ENCODE data around the gene ACTR1A.
"Not testable (repeated sequence)": the region's sequence is repeated elsewhere in the genome, so short reads cannot be mapped to it uniquely, and the experiment has no call there.

Gene ACTR1A

DNA sequence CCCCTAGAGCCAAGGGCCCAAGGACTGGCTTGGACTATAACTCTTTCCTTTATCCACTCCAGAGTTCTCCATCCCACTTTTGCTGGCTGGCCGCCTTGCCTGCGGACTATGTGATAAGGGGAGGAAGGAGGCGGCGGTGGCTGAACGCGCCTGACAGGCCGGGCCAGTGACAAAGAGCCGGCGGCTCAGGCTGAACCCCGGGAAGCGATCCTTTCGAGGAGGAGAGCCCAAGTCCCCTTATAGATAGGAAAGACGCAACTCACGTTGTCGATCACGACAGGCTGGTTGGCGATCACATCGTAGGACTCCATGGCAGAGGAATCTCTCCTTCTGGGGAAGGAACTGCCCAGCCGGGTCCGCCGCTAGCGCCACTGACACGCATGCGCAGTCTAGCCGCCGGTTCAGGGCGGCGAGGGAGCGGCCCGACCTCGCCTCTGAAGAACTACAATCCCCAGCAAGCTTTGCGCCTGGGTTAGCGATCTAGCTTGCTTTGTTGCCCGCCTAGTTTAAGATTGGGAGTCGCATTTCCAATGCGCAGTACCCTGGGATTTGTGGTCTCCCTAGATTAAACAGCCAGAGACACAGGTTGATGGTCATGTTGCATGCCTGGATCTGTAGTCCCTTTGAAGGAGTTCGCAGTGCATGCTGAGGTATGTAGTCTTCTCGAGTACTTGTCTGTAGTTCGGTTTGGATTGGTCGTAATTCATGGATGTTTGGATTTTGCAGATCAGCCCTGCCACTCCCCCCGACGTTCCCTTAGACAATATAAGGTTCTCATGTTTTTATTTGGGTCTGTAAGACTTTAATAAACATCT lies at the start of gene ACTR1A:
TSS of gene ACTR1A (minus strand) at position 376 of the 815 bp plus-strand sequence. CDS start at position 311, 65 bp downstream.
- peak; percentile 99 for DNase-seq (ENCODE audit: low read depth)

DNA sequence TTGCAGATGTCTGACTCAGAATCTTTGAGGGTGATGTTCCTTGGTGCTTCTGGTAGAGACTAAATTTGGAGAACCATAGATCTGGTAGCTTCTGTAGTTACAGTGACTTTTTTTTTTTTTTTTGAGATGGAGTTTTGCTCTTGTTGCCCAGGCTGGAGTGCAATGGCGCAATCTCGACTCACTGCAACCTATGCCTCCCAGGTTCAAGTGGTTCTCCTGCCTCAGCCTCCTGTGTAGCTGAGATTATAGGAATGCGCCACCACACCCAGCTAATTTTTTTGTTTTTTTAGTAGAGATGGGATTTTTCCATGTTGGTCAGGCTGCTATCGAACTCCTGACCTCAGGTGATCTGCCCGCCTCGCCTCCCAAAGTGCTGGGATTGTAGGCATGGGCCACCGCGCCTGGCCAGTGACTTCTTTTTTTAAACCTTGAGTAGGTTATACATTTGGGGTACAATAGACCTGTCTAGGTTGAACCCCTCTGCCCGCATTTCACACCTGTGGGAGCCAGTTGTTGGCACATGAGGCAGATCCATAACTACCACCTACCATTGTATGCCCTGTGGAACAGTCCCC lies 48.2 kb upstream of the ACTR1A start:
- DNase-seq (ENCODE audit: low read depth): no peak
- H3K4me3 ChIP-seq (ENCODE audit: low read depth, low read length): no peak overlapping the region

More for the DNA sequence above, at the start of gene ACTR1A:
- H3K4me3 ChIP-seq (ENCODE audit: low read depth, low read length): peak within 1 kb of the TSS; percentile 93

DNA sequence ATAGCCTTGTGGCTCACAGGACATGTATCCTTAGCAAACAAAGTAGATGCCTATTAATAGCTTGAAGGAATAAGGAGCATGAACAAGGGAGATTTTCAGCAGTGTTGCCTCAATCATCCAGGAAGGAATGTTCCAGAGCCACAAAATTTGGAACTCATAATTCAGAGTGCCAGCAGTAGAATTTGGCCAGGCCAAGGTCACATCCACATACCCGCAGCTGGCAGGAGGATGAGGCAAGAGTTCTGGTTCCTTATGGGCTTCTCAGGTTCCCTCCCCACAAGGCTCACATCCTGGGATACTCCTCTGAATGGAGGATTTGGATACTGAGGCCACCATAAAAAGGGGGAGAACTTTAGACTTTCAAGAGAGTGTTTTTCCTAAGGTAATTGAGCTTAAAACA lies 47.0 kb upstream of the ACTR1A start:
- no peak overlapping the region for H3K4me3 ChIP-seq (ENCODE audit: low read depth, low read length)
- no peak for DNase-seq (ENCODE audit: low read depth)

DNA sequence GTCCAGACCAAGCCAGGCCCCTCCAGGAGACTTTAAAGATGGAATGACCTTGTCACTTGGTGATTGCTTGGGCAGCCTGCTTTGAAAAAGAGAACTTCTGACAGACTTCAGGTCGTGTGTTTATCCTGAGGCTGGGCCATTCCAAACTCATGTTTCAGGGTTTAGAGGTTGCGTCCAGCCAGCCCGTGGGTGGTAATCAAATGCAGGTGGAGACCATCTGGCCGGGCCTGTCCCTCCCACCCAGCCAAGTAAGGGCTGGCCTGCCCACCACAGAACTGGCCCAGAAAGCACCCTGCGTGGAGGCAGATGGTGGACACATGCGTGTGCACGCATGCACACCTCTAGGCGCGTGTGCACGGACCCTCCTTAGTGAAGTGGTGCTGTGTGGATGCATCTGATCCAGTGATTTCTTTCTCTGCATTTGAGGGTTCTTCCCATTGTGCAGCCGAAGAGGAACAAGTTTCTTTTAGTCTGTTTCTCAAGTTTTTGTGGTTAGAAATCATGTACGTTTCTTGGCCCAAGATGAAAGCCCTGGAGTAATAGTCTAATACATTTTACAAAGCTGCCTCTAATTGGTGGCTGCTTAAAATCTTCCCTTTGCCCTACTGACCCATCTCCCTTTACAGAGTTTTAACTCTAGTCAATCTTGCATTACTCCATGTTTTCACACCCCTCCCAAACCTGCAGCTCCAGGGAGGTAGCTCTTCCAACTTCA lies 44.3 kb upstream of the ACTR1A start:
- no peak overlapping the region for H3K4me3 ChIP-seq (ENCODE audit: low read depth, low read length)
- peak; percentile 23 for DNase-seq (ENCODE audit: low read depth)

- DNase-seq (ENCODE audit: low read depth): no peak
- no peak overlapping the region for H3K4me3 ChIP-seq (ENCODE audit: low read depth, low read length)
Measured at GRCh38 chr10:102545997-102546396, 43.5 kb upstream of the ACTR1A start.

DNA sequence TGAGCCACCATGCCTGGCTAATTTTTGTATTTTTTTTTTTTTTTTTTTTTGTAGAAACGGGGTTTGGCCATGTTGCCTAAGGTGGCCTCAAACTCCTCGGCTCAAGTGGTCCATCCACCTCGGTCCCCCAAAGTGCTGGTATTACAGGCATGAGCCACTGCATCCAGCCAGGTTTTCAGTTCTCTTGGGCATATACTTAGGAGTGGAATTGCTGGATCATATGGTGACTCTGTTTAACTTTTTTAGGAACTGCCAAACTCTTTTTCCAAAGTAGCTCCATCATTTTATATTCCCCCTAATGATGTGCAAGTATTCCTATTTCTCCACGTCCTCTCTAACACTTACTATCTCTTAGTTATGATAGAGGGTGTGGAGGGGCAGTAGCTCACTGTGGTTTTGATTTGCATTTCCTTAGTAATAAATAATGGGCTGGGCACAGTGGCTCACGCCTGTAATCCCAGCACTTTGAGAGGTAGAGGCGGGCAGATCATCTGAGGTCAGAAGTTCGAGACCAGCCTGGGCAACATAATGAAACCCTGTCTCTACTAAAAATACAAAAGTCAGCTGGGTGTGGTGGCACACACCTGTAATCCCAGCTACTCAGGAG lies 42.9 kb upstream of the ACTR1A start:
- H3K4me3 ChIP-seq (ENCODE audit: low read depth, low read length): no peak overlapping the region
- DNase-seq (ENCODE audit: low read depth): no peak

GRCh38 chr10:102542800-102543418 lies 40.4 kb upstream of the ACTR1A start:
- no peak for DNase-seq (ENCODE audit: low read depth)
- no peak overlapping the region for H3K4me3 ChIP-seq (ENCODE audit: low read depth, low read length)

DNA sequence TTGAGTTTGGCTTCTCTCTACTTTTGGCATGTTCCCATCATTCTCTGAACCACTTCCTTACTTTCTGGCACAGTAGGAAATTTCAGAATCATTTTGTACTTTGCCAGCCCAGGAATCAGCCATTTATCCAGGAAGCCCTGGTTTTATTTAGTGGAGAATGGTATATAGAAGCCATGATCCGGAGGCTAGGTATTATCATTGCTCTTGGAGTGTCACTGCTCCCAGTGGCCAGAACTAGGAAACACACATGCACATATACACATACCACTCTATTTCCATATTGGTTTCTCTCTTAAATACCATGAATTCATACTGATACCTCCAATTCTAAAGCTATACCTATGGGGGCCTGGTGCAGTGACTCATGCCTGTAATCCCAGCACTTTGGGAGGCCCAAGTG lies 37.5 kb upstream of the ACTR1A start:
- H3K4me3 ChIP-seq (ENCODE audit: low read depth, low read length): no peak overlapping the region
- no peak for DNase-seq (ENCODE audit: low read depth)

DNA sequence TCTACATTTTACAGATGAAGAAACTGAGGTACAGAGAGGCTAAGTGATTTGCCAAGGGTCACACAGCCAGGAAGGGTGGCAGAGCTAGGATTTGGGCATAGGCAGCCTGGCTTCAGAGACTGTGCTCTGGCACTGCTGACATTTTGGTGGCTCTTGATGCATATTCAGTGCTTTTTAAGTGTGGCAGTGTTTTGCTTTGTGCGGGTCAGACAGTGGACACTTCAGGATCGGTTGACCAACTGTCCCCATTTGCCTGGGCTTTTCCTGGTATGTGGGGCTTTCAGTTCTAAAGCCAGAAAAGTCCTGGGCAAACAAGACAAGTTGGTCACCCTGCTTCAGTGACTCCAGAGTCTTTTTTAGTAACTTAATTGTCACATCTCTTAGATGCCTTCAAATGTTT lies 36.3 kb upstream of the ACTR1A start:
- DNase-seq (ENCODE audit: low read depth): no peak
- no peak overlapping the region for H3K4me3 ChIP-seq (ENCODE audit: low read depth, low read length)

- no peak for DNase-seq (ENCODE audit: low read depth)
- no peak overlapping the region for H3K4me3 ChIP-seq (ENCODE audit: low read depth, low read length)
Measured at GRCh38 chr10:102537948-102538347, 35.4 kb upstream of the ACTR1A start.

DNA sequence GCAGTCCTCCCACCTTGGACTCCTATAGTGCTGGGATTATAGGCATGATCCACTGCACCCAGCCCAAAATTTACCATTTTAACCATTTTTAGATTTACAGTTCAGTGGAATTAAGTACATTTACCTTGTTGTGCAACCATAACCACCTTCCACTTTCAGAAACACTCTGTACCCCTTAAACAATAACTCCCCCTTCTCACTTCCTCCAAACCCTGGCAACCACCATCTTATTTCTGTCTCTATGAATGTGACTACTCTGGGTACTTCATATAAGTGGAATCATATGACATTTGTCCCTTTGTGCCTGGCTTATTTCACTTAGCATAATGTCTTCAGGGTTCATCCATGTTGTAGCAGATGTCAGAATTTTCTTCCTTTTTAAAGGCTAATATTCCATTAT lies 34.9 kb upstream of the ACTR1A start:
- DNase-seq (ENCODE audit: low read depth): no peak
- H3K4me3 ChIP-seq (ENCODE audit: low read depth, low read length): no peak overlapping the region

DNA sequence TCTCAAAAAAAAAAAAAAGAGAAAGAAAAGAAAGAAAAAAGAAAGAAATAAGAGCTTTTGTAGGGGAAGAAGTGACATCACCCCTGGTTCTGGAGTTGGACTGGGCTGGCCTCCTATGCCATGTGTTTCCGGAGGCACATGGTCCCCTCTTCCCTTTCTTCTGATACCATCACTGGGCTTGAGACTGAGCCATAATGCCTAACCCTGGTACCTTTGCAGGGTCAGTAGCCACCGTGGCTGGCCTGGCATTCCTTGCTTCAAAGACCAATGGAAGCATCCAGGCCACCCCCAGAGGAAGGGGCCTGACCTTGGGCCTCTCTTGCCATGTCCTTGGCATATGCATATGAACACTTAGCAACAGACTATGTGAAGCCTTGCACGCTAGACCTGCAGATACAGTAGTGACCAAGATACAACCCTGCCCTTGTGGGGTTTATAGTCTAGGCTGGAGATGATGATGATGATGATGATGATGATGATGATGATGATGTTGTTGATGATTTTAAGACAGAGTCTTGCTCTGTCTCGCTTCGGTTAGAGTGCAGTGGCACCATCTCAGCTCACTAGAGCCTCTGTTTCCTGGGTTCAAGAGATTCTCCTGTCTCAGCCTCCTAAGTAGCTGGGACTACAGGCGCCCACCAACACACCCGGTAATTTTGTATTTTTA lies 33.1 kb upstream of the ACTR1A start:
- DNase-seq (ENCODE audit: low read depth): no peak
- H3K4me3 ChIP-seq (ENCODE audit: low read depth, low read length): no peak overlapping the region

DNA sequence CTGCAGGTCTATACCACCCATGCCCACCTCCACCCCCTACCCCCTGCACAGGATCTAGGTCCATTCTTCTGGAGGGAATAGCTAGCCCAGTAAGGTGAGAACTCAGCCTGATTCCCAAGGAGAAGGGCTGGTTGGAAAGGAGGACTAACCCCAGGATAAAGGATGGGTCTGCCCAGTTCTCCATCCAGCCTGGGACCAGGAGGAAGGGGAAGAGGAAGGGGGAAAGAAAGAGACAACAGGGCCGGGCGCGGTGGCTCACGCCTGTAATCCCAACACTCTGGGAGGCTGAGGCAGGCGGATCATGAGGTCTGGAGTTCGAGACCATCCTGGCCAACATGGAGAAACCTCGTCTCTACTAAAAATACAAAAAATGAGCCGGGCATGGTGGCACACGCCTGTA lies 32.5 kb upstream of the ACTR1A start:
- DNase-seq (ENCODE audit: low read depth); H3K4me3 ChIP-seq (ENCODE audit: low read depth, low read length): not testable (repeated sequence)

DNA sequence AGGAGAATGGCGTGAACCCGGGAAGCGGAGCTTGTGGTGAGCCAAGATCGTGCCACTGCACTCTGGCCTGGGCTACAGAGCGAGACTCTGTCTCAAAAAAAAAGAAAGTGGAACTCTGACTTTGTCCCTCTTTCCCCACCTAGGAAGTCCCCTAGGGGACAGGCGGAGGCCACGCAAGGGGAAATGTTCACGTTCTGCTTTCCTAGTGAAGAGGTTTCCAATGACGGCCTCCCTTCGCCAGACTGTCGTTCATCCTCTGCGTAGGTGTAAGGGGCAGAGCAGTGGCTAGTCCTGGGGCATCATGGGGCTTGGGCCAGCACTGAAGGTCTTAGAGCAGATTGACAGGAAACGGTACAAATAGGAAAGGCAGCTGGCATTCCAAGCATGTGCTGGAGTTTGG lies 31.8 kb upstream of the ACTR1A start:
- DNase-seq (ENCODE audit: low read depth): no peak
- no peak overlapping the region for H3K4me3 ChIP-seq (ENCODE audit: low read depth, low read length)

- no peak for DNase-seq (ENCODE audit: low read depth)
- no peak overlapping the region for H3K4me3 ChIP-seq (ENCODE audit: low read depth, low read length)
Measured at GRCh38 chr10:102527546-102527945, 25.0 kb upstream of the ACTR1A start.

GRCh38 chr10:102524746-102525145 lies 22.2 kb upstream of the ACTR1A start:
- H3K4me3 ChIP-seq (ENCODE audit: low read depth, low read length): no peak overlapping the region
- no peak for DNase-seq (ENCODE audit: low read depth)

DNA sequence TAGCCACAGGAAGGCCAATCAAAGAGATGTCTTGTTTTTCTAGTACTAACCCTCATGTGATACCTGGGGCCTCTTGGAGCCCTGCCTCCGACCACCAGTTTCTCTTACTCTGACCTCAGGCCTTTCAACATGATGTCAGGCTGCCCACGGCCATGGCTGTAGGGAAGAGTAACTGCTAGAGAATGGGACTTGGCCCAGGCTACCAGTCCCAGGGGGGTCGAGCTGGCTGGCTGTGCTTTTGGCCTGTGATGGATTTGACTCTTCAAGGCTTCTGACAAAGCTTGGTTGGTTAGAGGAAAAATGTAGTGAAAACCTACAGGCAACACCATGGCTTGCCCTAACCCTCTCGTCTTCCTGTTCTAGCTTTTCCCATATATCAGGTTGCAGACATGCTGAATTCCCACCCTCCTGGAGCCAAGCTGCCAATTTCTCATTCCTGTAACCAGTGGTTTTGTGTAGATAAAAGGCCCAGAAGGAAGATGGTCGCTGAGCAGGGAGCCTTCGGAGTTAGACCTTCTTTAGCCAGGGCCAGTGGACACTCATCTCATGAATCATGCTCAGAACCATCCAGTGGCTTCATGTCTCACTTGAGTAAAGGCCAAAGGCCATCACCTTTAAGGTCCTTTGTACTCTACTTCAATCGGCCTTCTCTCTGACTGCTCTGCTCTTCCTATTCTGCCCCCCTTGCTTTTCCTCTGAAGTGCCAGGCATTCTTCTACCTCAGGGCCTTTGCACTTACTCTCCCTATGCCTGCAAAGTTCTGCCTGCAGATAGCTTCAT lies 20.9 kb upstream of the ACTR1A start:
- DNase-seq (ENCODE audit: low read depth): peak; percentile 85
- no peak overlapping the region for H3K4me3 ChIP-seq (ENCODE audit: low read depth, low read length)

- no peak for DNase-seq (ENCODE audit: low read depth)
- H3K4me3 ChIP-seq (ENCODE audit: low read depth, low read length): no peak overlapping the region
Measured at GRCh38 chr10:102522874-102523249, 20.4 kb upstream of the ACTR1A start.
